Activated CD8-positive, alpha-beta T cell treated with anti-CD3 and anti-CD28 coated beads for 36 hours (primary cell): ENCODE measurements around the gene PRR4. TPM values are rescaled to one million over a fixed set of nuclear protein-coding genes. Genes with fewer than 3 reads are reported as not detected.

ENCODE experiments used
- ATAC-seq: fragments of 200-7000 bp; cut with Tn5 transposase; one replicate; pipeline ENCODE4 v1.10.0; 2021; ENCODE audit warnings: mild to moderate bottlenecking, moderate library complexity
- CTCF ChIA-PET: fragments of 350-600 bp; sonication (Branson Sonifier 250); formaldehyde crosslinking; loops from one replicate; lab custom pipeline; 2021; ENCODE audit warnings: antibody characterized with exemption; lab: Charles Lee
- POLR2A ChIA-PET: fragments of 350-600 bp; sonication (Branson Sonifier 250); formaldehyde crosslinking; loops from one replicate; lab custom pipeline; 2021; ENCODE audit warnings: antibody characterized with exemption; lab: Charles Lee
- DNase-seq: peaks from one replicate; pipeline ENCODE4 v3.0.0-alpha.2; 2020
- H3K27ac Mint-ChIP-seq: one replicate; pipeline ENCODE4 v1.8.0; 2021; ENCODE audit warnings: mild to moderate bottlenecking, mixed read lengths
- H3K27me3 Mint-ChIP-seq: one replicate; pipeline ENCODE4 v1.8.0; 2021; ENCODE audit warnings: mixed read lengths
- H3K36me3 Mint-ChIP-seq: one replicate; pipeline ENCODE4 v1.8.0; 2021; ENCODE audit warnings: low read depth, mixed read lengths
- H3K4me1 Mint-ChIP-seq: one replicate; pipeline ENCODE4 v1.8.0; 2021; ENCODE audit warnings: low read depth, mixed read lengths
- H3K4me3 Mint-ChIP-seq: one replicate; pipeline ENCODE4 v1.8.0; 2021; ENCODE audit warnings: mild to moderate bottlenecking, moderate library complexity, mixed read lengths
- H3K9me3 Mint-ChIP-seq: one replicate; pipeline ENCODE4 v1.8.0; 2021; ENCODE audit warnings: mixed read lengths
- CTCF ChIP-seq: fragments of 200-600 bp; IDR thresholded peaks from one replicate; pipeline ENCODE4 v1.8.0; 2022; ENCODE audit warnings: antibody characterized with exemption, mild to moderate bottlenecking
- intact Hi-C: fragments of 100-400 bp; cut with micrococcal nuclease; formaldehyde crosslinking; loops from one replicate; pipeline ENCODE4 v1.10.0; 2022
- total RNA-seq, 2 experiments: library from RNA; stranded (reverse); gene quantifications; one replicate each; pipeline ENCODE4 v1.2.3, GENCODE V29; 2021

Gene PRR4
- total RNA-seq, 2 experiments from 2014 or later = 0.69 to 3.2 TPM

DNA sequence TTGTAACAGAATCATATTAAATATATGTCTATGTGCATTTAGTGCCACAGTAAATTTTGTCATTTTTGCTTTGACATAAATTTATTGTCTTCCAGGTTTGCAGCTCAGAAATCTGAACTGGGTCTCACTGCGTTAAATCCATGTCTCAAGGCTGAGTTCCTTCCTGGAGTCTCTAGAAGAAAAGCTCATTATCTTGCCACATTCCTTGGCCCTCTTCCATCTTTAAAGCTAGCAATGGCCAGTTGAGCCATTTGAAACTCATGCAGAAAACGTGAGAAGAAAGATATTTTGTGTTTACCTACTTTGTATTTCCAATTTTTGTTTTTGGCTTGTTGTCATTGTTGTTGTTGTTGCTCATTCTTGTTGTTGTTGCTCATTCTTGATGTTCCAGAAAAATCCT lies 24.1 kb upstream of the PRR4 start:
- DNase-seq (no peak), ATAC-seq (no peak)
- intact Hi-C loops = no loop called here
- peaks cover 7% of the 10 kb centered on the region for H3K9me3 Mint-ChIP-seq
- ChIA-PET POLR2A (no interaction called here), CTCF (interaction anchor here (1.0 to 1.1 kb wide), 2 partner anchors 17 to 614 kb away, joined by 3 read pairs; no protein-coding TSS in a partner anchor)
- no peak overlapping the region for H3K4me3 Mint-ChIP-seq
- TF ChIP-seq CTCF = no peak
- no peaks in the 10 kb centered on the region for H3K27me3 Mint-ChIP-seq
- peaks cover 24% of the 10 kb centered on the region for H3K36me3 Mint-ChIP-seq
- H3K4me1 Mint-ChIP-seq = no peaks in the 10 kb centered on the region
- H3K27ac Mint-ChIP-seq = no peak overlapping the region

DNA sequence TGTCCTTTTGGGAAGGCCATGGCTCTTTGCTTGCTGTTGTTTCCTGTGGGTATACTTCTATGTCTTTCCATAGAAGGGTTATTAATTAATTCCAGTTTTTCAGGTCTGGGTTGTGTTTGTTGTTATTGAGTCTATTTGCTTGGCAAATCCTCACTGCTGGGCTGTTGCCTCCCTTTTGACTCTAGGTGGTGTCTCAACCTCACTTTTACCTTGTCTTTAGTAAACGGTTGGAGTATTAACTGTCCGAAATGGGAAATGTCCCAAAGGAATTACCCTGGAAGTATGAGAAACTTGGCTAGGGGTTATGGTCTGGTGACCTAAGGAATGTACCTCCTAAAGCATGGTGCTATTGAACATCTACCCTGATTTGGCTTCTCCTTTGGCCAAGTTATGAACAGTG lies 18.1 kb upstream of the PRR4 start:
- no peak overlapping the region for H3K4me3 Mint-ChIP-seq
- no peaks in the 10 kb centered on the region for H3K4me1 Mint-ChIP-seq
- H3K9me3 Mint-ChIP-seq = peaks cover 11% of the 10 kb centered on the region
- H3K27ac Mint-ChIP-seq = no peak overlapping the region
- no peak for ATAC-seq
- intact Hi-C loops = no loop called here
- ChIA-PET POLR2A (no interaction called here), CTCF (no interaction called here)
- no peak for DNase-seq
- peaks cover 33% of the 10 kb centered on the region for H3K36me3 Mint-ChIP-seq
- no peaks in the 10 kb centered on the region for H3K27me3 Mint-ChIP-seq
- TF ChIP-seq CTCF = no peak

GRCh38 chr12:10863512-10864218 lies 14.4 kb upstream of the PRR4 start:
- DNase-seq (no peak), ATAC-seq (no peak)
- Mint-ChIP-seq H3K9me3 (peaks cover 24% of the 10 kb centered on the region), H3K36me3 (peaks cover 44% of the 10 kb centered on the region), H3K27ac (no peak overlapping the region), H3K4me1 (no peaks in the 10 kb centered on the region), H3K27me3 (no peaks in the 10 kb centered on the region), H3K4me3 (no peak overlapping the region)
- ChIA-PET CTCF (no interaction called here), POLR2A (no interaction called here)
- no peak for TF ChIP-seq CTCF
- intact Hi-C loops = no loop called here

DNA sequence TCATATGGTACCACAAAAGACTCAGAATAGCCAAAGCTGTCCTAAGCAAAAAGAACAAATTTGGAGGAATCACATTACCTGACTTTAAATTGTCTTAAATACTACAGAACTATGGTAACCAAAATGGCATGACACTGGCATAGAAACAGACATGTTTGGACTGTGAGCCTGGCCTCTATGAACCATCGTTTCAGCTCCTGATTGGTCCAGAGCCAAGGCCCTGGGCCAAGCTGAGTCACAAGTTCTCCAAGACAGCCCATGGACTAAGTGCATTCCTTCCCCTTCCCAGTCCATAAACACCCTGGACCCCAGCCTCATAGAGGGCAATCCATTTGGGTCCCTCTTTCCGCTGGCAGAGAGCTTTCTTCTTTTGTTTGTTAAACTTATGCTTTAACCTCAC lies 12.1 kb upstream of the PRR4 start:
- POLR2A ChIA-PET = no interaction called here
- DNase-seq (no peak), ATAC-seq (no peak)
- Mint-ChIP-seq H3K36me3 (peaks cover 61% of the 10 kb centered on the region), H3K9me3 (peaks cover 42% of the 10 kb centered on the region), H3K27me3 (no peaks in the 10 kb centered on the region), H3K4me3 (no peak overlapping the region), H3K4me1 (no peaks in the 10 kb centered on the region), H3K27ac (no peak overlapping the region)
- CTCF ChIA-PET = no interaction called here
- intact Hi-C loops = no loop called here
- TF ChIP-seq CTCF = no peak

- Mint-ChIP-seq H3K4me3 (no peak overlapping the region), H3K27ac (no peak overlapping the region), H3K4me1 (peaks cover 21% of the 10 kb centered on the region), H3K27me3 (no peaks in the 10 kb centered on the region), H3K36me3 (peaks cover 45% of the 10 kb centered on the region), H3K9me3 (peaks cover 28% of the 10 kb centered on the region)
- POLR2A ChIA-PET = no interaction called here
- ATAC-seq = no peak
- no peak for DNase-seq
- intact Hi-C loops = no loop called here
- CTCF ChIA-PET = no interaction called here
- no peak for TF ChIP-seq CTCF
These were observed 6.5 kb upstream of the PRR4 start for GRCh38 chr12:10855807-10856206.
